Measurements from ENCODE around the gene IPO4. TPM values are rescaled to one million over a fixed set of nuclear protein-coding genes. Genes with fewer than 3 reads are reported as not detected.
"Not testable (repeated sequence)": the region's sequence is repeated elsewhere in the genome, so short reads cannot be mapped to it uniquely, and the experiment has no call there.

IPO4 gene
- total RNA-seq, 1 experiment from 2014 or later: 165 TPM

DNA sequence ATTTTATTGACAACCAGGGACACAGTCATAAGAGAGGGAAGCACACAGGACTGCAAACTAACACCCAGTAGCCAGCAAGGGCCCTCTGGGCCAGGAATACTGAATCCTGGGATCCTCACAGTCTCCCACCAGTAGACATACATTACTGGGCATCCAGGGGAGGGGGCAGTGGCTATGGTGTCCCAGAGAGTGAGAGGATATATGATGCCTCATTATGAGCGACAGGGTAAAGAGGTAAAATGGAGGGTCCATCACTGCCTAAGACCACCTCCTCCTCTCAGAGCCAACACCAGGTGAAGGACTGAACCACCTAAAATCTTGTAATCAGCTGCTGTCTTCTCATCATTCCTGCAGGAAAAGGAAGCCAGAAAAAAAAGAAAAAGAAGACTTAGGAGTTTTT, 28.3 kb upstream of the IPO4 start:
- not testable (repeated sequence) for DNase-seq (ENCODE audit: low read depth)

DNA sequence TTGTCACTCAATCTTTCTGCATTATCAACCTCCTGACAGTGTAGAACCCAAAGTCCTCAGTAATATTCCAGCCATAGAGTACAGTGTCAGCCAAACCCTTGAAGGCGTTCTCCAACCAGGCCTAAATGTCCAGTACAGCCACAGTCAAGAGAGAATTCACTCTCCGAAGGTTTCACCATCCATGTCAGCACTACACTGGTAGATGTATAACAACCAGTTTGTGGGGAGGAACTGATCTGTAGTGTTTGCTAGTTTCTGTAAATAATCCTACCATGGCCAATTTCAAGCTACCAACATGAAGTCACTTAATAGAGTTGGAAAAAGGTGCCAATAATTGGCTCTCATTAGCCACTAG, 27.7 kb upstream of the IPO4 start:
- no peak for DNase-seq (ENCODE audit: low read depth)

DNA sequence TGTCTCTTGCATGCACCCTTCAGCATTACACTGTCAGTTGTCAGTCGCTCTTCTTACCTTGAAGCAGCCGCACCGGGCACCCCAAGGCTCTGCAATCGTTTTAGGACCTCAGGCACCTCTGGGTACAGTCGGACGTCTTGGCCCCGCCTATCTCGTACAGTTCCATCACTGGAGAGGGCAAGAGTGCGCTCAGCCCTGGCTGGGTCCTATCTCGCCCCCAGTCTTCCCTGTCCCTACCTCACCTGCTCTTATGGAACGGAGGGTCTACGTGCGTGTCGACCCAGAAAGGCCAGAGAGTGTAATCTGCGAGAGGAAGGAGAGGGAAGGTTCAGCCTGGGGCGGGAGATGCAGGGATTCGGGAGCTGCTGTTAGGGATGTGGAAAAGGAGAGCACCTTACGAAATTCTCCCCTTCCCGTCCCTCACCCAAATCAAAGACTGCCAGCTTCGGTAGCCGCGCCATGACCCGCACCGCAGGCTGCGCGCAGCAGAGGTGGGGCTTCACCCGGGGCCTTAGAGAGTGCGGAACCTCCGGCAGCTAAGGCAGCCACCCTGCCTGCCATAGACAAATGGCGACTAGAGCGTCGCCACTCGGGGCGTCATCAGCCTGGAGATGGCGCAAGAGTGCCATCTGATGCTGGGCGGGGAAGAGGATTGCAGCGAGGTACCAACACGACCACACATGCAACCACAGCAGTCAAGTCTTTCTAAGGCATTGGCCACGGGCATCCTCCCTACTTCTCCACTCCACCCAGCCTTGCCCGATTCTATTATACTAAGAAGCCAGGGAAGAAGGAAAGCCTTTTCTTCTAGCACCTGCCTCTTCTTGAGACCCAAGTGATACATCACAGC, 27.1 kb upstream of the IPO4 start, which contains the start of gene MDP1:
Gene MDP1, minus strand, starts transcription at position 572 of the 850 bp plus-strand sequence. Its CDS starts 111 bp downstream, at position 461.
- peak; percentile 89 for DNase-seq (ENCODE audit: low read depth)

DNA sequence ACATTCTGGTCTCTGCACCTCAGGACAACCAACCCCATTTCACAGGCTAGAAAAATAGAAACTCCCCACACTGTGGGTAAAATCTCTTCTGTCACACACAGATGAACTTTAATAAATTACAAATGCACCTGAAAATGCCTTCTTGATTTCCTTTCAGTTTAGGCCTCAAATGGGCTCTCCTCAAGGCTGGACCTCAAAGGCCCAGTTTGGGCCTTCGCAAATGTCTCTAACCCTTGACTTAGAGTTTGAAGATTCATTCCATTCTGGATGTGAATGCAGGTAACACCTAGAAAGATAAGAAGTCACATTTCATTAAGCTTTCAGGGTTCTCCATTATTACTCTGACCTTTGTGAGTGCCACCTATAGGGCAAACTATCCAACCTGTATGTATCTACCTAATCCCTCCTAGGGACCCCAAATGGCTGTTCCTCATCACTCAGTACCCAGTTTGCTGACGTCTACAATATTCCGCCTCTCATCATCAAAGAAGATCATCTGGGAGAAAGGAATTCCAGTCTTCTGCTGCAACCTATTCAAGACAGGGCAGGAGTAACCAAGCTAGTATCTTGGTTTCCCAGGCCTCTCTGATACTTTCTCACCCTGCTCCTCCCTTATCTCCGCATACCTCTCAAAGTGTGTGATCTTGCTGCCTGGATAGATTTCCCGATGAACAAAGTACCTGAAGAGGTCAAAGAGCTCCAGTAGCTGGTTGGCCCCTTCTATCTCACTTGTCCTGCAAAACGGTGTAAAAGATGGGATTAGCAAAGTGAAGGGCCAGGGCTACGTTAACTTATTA, 25.4 kb upstream of the IPO4 start:
- DNase-seq (ENCODE audit: low read depth): no peak

DNA sequence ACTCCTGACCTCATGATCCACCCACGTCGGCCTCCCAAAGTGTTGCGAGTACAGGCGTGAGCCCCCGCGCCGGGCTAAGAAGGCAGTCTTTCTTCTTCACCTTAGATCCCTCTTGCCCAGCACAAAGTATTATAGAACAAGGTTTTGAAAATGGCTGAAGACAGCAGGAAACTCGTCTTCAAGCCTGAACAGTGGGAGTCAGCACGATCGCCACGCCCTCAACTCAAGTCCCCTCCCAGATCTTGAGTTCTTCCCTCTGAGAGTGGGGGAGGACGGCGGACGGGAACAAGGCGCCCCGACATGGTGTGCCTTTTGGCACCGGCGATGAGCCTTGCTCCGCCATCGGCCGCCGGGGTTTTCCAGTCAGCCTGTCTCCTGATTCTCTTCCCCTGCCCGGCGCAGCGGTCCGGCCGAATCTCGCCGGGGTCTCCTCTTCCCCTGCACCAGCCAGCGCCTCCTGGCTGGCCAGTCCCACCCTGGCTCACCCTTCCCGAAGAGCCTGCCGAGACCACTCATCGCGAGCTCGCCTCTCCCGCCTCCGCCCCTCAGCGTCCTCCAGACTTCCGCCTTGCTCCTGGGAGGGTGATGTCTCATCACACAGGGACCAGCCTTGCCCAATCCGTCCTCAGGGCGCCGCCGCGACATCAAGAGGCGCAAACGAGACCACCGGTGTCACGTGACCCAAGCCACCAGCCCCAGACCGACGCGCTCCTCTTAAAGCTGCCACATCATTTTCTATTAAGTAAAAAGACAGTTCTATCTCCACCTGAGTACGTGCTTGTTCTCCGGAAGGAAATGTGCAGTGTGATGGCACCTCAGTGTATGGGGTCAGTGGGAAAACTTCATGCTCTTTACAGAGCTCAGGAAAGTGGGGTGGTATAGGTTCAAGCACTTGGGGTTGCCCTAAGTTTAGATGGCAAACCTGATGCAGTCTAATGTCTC, 24.6 kb upstream of the IPO4 start, which contains the start of gene CHMP4A:
Gene CHMP4A, minus strand, starts transcription at position 565 of the 942 bp plus-strand sequence. Its CDS starts 49 bp downstream, at position 516.
- peak; percentile 100 for DNase-seq (ENCODE audit: low read depth)

DNA sequence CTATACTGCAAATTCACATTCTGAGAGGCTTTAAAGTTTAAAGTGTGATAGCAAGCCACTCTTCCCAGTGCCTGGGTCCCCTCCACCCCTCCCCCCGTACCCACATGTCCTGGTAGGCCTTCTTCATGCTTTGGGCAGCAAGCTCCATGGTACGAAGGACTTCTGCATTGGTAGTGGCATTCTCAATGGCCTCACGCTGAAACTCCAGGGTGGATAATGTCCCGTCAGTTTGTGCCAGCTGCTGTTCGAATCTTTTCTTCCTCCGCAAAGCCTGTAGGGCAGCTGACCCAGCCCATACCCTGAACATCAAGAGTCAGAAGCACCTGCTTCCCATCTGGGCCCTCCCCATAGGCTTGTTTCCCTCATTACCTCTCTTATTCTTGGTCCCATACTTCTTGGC, 22.7 kb upstream of the IPO4 start:
- no peak for DNase-seq (ENCODE audit: low read depth)

DNA sequence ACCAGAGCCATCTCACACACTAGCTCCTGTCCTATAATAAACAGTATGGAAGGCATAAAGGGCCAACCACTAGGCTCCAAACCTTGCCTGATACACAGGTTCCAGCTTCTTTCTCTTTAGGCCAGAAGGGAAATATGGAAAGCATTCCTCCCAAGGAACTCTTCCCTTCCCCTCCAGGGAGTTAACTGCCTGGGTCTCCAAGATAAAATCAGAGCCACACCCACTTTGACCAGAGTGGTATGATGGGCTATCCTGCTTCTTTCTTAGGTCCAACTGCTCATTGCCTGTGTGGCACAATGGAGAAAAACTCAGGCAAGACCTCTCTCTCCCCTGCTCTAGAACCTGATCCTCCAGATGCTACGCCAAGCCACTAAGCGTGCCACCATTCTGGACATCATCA, 19.0 kb upstream of the IPO4 start:
- no peak for DNase-seq (ENCODE audit: low read depth)

DNA sequence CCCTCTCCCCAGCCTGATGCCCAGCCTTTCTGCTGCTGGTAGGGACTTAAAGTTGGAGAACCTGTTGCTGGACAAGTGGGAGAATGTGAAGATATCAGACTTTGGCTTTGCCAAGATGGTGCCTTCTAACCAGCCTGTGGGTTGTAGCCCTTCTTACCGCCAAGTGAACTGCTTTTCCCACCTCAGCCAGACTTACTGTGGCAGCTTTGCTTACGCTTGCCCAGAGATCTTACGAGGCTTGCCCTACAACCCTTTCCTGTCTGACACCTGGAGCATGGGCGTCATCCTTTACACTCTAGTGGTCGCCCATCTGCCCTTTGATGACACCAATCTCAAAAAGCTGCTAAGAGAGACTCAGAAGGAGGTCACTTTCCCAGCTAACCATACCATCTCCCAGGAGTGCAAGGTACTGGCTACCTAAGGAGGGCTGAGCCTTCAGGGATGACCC, 18.5 kb upstream of the IPO4 start:
- no peak for DNase-seq (ENCODE audit: low read depth)

DNA sequence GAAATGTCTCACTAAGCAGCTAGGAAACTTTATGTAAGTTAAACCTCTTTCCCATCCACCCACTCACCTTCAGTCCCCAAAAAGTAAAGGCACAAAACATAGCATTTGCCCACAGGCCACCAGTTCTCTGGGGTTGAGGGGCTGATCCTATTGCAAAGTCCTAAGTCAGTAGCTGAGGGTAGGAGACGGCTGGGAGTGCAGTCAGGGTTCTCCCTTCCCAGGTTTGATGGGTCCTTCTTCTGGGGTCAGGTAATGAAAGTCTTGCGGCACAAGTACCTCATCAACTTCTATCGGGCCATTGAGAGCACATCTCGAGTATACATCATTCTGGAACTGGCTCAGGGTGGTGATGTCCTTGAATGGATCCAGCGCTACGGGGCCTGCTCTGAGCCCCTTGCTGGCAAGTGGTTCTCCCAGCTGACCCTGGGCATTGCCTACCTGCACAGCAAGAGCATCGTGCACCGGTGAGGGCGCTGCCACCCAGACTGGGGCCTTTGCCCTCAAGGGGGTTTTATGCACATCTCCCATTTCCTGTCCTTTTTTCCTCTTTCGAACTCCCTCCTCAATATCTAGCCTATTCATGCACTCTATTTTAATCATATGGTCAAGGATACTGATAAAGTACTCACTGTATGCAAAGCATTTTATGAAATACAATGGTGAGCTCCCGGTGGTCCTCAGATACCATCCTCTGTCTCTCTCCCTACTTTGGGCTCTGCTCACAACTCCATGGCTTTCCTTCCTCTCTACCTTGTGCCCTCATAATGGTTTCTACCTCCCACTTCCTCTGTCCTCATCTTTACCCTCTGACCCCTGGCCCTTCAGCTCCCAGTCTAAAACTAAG, 17.9 kb upstream of the IPO4 start:
- no peak for DNase-seq (ENCODE audit: low read depth)

DNA sequence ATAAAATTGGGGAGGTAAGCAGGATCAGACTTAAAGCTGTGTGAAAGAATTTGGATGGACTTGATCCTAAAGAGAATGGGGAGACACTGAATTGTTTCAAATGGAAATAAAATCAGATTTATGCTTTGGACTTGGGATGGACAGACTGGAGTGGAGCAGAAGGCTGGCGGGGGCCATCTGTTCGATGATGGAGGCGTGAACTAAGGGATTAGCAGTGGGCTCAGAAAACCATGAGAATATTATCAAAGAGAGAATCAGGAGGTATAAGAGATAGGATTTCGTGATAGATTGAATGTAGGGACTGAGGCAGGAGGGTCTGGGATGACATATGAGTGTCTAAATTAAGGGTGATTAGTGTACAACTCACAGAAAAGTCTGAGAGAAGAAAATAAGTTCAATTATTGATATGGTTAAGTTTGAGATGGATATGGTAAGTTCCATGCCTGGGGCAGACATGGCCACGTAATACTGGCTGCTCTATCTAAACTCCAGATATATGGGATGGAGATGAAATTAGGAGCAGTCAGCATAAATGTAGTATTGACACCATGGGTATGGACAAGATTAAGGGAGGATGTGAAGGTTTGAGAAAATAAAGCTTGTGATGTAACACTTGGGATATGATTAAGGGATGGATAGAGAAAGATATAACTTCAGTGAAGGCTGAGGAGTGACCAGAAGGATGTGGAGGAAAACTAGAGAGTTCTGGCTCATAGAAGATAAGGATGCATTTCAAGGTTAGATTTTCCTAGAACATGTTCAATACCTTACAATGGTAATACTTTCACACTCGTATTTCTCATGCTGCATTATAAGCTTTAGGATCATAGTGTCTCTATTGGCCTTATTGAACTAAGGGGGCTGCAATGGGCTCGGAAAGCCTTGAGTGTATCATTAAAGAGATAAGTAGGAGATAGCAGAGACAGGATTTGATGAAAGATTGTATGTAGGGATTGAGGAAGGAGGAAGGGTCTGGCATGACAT, 15.8 kb upstream of the IPO4 start:
- DNase-seq (ENCODE audit: low read depth): no peak

DNA sequence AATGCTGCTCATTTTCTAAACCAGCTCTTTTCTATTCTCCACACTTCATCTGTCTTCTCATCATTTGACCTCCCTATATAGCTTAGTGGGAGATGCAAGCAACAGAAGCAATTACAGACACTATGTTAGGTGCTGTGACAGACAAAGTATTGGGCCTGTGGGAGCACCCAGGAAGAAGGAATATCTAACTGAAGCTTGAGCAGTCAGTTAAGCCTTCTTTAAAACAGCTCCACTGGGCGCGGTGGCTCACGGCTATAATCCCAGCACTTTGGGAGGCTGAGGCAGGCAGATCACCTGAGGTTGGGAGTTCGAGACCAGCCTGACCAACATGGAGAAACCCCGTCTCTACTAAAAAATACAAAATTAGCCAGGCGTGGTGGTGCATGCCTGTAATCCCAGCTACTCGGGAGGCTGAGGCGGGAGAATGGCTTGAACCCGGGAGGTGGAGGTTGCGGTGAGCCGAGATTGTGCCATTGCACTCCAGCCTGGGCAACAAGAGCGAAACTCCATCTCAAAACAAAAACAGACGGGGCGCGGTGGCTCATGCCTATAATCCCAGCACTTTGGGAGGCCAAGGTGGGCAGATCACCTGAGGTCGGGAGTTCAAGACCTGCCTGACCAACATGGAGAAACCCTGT, 14.8 kb upstream of the IPO4 start:
- not testable (repeated sequence) for DNase-seq (ENCODE audit: low read depth)

DNA sequence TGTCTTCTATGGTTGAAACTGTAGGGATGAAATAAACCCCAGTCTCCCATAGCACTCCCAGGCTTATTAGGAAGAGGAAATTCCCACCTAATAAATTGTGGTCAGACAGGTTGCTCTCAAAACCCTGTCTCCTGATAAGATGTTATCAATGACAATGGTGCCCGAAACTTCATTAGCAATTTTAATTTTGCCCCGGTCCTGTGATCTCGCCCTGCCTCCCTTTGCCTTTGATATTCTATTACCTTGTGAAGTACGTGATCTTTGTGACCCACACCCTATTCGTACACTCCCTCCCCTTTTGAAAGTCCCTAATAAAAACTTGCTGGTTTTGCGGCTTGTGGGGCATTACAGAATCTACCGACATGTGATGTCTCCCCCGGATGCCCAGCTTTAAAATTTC, 13.9 kb upstream of the IPO4 start:
- DNase-seq (ENCODE audit: low read depth): not testable (repeated sequence)

DNA sequence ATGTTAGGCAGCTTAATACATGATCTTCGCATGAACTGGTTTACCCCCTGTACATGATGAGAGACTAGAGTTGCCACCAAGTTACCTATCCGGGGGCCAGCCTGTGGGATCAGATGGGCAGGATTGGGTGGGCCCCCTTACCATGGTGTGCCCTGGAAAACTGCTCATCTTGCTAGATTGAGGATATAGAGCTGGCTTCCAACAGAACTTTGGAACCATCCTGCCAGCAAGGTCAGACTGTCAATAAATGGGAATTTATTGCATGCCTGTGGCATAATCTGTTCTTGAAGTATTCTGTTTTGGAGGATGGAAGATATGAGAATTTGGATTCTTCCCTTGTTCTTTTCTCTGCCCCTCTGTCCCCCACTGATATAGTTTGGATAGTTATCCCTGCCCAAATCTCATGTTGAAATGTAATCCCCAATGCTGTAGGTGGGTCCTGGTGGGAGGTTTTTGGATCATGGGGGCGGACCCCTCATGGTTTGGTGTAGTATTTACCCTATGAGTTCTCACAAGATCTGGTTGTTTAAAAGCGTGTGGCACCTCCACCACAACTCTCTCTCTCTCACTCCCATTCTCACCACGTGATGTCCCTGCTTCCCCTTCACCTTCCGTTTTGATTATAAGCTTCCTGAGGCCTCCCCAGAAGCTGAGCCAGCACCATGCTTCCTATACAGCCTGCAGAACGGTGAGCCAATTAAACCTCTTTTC, 10.4 kb upstream of the IPO4 start:
- no peak for DNase-seq (ENCODE audit: low read depth)

DNA sequence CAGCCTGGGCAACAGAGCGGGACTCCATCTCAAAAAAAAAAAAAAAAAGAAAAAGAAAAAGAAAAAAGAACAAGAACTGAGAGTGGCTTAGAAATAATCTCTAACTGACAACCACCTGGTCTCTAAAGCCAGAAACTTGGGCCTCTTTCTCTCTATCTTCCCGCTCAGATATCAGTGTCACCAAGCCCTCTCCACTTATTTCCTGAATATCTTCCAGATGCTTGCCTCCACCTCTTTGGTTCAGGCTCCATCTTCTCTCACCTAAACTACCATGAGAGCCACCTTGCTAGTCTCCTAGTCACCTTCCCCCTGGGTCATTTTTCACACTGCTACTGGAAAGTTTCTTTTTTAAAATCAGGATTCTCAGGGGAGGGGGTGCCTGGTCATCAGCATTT, 8.4 kb upstream of the IPO4 start:
- DNase-seq (ENCODE audit: low read depth): no peak

DNA sequence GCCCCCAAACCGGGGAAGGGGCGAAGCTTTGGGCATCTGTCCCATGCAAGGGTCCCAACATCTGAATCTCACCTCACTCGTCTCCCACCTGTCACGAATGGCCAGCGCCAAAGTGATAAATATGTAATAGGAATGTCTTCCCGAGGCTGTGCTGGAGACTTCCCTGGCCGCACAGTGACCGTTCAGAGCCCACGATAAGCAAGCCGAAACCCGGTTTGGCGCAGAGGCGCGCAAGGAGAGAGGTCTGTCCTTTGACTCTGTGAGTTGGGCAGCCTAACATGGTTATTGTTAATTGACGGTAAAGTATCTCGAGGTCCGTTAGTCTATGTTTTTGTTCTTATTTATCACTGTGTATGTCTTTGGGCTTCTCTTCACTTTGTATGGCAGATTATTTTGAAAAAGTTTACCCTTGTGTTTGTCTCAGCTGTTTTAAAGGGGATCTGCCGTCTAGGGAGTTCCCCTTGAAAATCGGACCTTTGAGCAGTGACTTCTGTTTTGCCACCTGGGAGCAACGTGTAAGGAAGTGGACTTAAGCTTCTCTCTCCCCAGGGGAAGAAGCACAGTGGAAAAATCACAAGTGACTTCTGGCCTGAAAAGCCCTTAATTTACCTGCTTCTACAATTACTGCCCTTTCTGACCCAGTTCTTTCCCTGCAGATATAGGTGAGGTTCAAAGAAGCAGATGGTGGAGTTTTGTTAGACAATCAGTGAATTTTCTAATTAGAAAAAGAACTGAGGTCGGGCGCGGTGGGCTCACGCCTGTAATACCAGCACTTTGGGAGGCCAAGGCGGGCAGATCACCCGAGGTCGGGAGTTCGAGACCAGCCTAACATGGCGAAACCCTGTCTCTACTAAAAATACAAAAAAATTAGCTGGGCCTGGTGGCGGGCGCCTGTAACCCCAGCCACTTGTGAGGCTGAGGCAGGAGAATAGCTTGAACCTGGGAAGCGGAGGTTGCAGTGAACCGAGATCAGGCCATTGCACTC, 7.7 kb upstream of the IPO4 start:
- peak; percentile 33 for DNase-seq (ENCODE audit: low read depth)

DNA sequence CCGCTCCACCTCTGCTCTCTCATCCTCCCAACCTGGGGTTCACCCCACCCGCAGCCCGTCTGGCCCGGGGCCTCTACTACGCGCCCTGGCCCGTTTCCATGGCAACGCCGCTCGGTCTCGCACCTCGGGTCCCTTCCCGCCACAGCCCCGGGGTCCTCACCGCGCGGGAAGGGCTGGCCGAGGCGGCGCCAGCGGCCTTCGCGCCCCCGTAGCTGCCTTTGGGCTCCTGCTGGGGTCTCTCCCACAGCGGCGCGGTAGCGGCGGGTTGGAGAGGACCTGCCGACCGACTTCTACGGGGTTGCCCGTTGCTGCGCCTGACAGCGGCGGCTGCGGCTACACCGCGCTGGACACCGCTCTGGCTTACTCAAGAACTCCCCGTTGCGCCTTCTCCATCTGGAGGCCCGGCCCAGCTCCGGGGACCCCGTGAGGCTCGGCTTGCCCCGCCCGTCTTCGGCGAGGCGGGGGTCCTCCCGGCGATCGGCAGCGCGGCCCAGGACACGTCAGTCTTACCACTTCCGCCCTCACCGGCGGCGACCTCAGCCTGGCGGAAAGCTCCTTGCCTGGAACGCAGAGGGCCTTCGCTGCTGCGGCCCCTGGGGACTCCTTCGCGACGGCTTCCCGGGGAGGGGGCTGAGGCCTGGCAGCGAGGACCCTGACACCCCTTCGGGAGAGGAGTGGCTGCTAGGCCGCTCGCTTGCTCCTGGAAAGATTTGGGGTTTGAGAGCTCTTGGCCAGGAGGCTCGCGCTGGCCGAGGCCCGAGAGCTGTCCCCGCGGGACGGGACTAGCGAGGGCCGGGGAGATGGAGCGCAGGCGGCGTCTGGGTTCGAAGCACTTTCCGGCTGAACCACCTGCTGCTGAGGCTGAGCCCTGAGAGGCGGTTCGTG, 6.8 kb upstream of the IPO4 start, which contains the start of gene TM9SF1:
Gene TM9SF1, minus strand, starts transcription at position 256 of the 885 bp plus-strand sequence. CDS start 422 bp downstream, outside the sequence.
- peak; percentile 95 for DNase-seq (ENCODE audit: low read depth)
